ENCODE measurements around the gene TBX1.
"Not testable (repeated sequence)": the region's sequence is repeated elsewhere in the genome, so short reads cannot be mapped to it uniquely, and the experiment has no call there.

TBX1 gene

GRCh38 chr22:19785461-19786263, 25.1 kb downstream of the TBX1 start:
- DNase-seq = no peak

GRCh38 chr22:19786264-19786585, 25.6 kb downstream of the TBX1 start:
- DNase-seq = no peak

- DNase-seq = no peak
Measured at GRCh38 chr22:19786959-19787848, 26.6 kb downstream of the TBX1 start.

GRCh38 chr22:19787849-19788141, 27.2 kb downstream of the TBX1 start:
- DNase-seq = no peak

DNA sequence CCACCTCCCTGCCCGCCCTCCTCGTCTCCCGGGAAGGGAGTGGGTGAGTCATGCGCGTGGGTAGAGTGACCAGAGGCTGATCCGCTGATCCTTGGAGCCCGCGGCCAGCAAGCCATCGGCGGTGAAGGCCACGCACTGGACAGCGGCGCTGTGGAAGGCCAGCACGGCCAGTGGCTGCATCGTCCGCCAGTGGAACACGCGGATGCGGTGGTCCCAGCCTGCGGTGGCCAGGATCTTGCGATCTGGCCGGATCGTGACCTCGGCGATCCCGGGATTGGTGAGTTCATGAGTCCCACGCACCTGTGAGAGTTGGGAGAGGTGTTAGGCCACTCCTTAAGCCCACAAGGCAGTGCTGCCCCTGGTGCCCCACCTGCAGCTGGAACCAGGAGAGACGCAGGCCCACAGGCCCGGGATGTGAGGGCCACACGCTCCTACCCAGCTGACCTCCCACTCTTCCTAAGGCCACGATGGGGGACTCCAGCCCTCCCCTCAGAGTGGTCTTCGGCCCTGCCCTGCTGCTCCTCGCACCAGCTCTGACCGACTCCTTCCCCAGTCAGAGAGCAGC, 28.2 kb downstream of the TBX1 start:
- DNase-seq = no peak

- DNase-seq = no peak
Measured at GRCh38 chr22:19789406-19789805, 28.8 kb downstream of the TBX1 start.

DNA sequence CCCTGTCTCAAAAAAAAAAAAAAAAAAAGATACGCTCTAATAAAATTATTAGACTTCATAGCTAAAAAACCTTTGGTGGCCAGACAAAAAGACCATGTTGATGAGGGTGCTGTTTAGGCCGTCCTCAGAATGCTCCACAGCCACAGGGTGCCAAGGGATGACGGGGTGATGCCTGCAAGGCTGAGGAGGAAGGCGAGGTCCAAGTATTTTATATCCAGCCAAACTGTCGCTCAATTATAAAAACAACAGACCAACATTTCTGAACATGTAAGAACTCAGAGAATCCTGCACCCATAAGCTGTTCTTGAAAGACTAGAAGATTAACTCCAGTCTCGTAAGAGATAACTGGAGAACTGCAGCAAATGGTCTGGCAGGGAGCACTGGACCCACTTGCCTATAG, 29.2 kb downstream of the TBX1 start:
- no peak for DNase-seq

- no peak for DNase-seq
Measured at GRCh38 chr22:19791243-19791642, 30.7 kb downstream of the TBX1 start.

DNA sequence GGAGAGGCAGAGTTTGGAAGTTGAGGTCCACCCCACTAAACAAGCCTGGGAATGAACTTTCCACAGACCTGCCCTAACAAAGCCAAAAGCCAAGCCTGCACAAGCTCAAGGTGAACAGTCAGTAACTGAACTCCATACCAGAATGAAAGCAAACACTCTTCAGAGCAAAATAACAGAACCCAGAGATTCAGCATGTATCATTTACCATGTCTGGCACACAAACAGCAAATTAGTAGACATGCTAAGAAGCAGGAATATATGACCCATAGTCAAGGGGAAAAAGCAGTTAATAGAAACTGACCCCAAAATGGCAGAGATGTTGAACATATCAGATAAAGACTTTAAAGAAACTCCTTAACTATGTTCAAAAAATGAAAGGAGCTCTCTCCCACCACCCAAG, 31.3 kb downstream of the TBX1 start:
- no peak for DNase-seq

- not testable (repeated sequence) for DNase-seq
Measured at GRCh38 chr22:19792383-19792896, 31.9 kb downstream of the TBX1 start.

GRCh38 chr22:19793161-19793560, 32.6 kb downstream of the TBX1 start:
- DNase-seq = no peak

GRCh38 chr22:19793661-19794310, 33.2 kb downstream of the TBX1 start:
- DNase-seq = no peak

DNA sequence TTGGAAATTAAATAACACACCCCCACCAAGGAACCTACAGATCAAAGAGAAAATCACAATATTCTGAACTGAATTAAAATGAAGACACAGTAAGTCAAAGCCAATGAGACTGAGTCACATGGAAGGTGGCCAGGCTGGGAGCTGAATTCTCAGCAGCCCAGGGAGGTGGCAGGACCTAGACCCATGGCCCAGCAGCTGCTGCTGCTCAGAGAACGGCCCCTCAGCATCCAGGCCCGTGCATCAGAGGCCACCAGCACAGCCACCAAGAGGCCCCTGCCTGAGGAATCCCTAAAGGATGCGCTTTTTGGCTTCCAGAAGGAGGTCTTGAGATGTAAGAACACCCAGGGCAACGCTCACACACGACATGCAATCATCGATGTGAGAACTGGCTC, 35.0 kb downstream of the TBX1 start:
- DNase-seq = no peak

- DNase-seq = no peak
Measured at GRCh38 chr22:19796160-19796559, 35.6 kb downstream of the TBX1 start.

GRCh38 chr22:19797086-19798002, 36.8 kb downstream of the TBX1 start:
- DNase-seq = no peak

DNA sequence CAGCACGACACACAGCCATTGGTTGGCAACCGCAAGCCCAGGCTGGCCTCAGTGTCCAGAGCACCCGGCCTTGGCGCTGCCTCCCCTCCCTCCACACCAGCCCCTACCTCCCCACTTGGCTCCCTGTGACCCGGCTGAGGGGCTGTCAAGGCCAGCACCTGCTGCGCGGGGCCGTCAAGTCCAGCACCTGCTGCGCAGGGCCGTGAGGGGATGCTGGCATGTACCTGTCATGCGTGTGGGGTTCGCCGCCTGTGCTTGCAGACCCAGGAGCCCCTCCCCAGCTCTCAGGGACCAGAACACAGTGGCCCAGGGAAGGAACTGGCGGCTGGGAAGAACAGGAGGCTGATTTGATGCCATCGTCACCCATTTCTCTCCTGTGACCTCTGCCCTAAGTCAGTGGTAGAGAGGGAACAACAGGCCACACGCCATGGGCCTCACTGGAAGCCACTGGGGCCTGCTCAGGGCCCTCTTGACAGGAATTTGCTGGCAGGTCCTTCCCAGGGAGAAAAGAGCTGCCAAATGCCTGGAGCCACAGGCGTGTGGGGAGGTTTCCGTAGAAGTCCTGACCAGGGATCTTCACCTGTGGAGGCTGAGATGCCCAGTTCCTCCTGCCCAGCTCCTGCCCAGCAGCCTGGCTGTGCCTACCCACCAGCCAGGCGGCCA, 37.6 kb downstream of the TBX1 start:
- DNase-seq = no peak

DNA sequence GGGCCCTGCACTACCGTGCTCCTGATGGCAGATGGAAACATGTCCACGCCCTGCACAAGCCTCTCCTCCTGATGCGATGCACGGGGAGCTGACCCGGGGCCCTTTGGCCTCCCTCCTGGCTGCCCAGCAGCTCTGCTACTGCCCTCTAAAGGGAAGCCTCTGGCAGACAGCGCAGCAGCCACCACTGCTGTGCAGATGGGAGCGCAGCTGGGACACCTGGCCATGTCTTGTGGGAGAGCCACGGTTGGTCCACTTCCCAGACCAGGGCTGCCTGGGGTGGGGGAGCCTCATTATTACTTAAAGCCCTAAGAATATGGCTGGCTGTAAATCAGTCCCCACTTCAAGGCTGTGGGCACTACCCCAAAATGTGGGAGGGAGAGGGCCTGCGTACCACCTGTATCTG, 38.3 kb downstream of the TBX1 start:
- DNase-seq = no peak

DNA sequence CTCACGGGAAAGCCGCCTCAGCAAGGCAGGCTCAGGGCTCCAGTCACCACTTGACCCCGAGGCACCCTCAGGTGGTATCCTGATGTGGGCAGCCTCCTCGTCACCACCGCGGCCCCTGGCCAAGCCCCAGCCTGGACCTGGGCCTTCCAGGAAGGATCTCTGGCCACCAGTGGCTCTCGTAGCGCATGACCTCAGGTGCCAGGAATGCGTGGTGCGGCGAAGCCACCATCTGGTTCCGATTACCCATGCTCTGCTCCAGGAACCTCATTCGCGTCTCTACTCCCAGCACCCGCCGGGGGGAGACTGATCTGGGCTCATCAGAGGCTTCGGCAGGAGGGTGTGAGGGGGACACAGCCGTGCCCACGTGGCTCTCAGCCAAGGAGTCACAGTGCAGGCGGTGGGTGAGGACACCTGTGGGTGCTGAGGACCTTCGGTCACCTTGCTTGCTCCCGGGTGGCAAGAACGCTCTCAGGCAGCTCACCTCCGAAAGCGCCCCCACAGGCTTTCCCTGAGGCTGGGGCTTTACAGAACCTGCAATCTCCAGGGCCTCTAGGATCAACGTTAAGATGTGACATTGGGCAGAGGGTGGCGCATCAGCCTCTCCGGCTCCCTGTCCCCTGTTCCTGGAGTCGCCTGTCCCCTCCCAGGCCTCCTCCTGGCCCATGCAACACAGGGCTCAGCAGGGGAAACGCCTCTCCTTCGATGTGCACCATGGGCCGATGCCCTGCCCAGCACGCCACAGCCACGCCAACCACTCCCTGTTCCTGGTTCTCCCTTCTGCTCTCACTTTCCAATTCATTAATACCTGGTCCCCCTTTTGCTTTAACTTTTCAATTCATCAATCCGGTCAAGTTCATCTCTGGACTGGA, 39.0 kb downstream of the TBX1 start:
- no peak for DNase-seq

GRCh38 chr22:19800306-19800705, 39.7 kb downstream of the TBX1 start:
- no peak for DNase-seq

- no peak for DNase-seq
Measured at GRCh38 chr22:19800761-19801244, 40.2 kb downstream of the TBX1 start.
